H9 (cell line): ENCODE measurements around the gene EZH1. TPM values are rescaled to one million over a fixed set of nuclear protein-coding genes. Genes with fewer than 3 reads are reported as not detected.

Experiments used
- DNase-seq: peaks from one replicate; pipeline ENCODE4 v3.0.0-alpha.2; 2017
- H2AFZ ChIP-seq: one replicate; pipeline ENCODE4 v1.6.1; 2013; ENCODE audit warnings: mild to moderate bottlenecking, low read length, control low read depth, moderate library complexity
- H2AK5ac ChIP-seq: 2 replicates; pipeline ENCODE4 v1.6.1; 2013; ENCODE audit warnings: low read length, control low read depth, mixed read lengths; ENCODE audit not compliant: insufficient read length
- H2BK120ac ChIP-seq: one replicate; pipeline ENCODE4 v1.6.1; 2013; ENCODE audit warnings: low read depth, mild to moderate bottlenecking, low read length, control low read depth, inconsistent platforms; ENCODE audit not compliant: poor library complexity, severe bottlenecking
- H2BK12ac ChIP-seq: 2 replicates; pipeline ENCODE4 v1.6.1; 2013; ENCODE audit warnings: low read length, control low read depth, mixed read lengths, low read depth; ENCODE audit not compliant: insufficient read length
- H2BK15ac ChIP-seq: 2 replicates; pipeline ENCODE4 v1.6.1; 2013; ENCODE audit warnings: low read depth, low read length, control low read depth
- H2BK20ac ChIP-seq: one replicate; pipeline ENCODE4 v1.6.1; 2013; ENCODE audit warnings: low read depth, mild to moderate bottlenecking, low read length, control low read depth, inconsistent platforms; ENCODE audit not compliant: poor library complexity, severe bottlenecking
- H2BK5ac ChIP-seq: 2 replicates; pipeline ENCODE4 v1.6.1; 2013; ENCODE audit warnings: low read length, control low read depth, mixed read lengths; ENCODE audit not compliant: insufficient read length
- H3K14ac ChIP-seq: 2 replicates; pipeline ENCODE4 v1.6.1; 2013; ENCODE audit warnings: low read length, control low read depth; ENCODE audit not compliant: insufficient read depth
- H3K18ac ChIP-seq: 2 replicates; pipeline ENCODE4 v1.6.1; 2013; ENCODE audit warnings: low read depth, mild to moderate bottlenecking, mixed read lengths, low read length, control low read depth; ENCODE audit not compliant: insufficient read length
- H3K23ac ChIP-seq: 2 replicates; pipeline ENCODE4 v1.6.1; 2013; ENCODE audit warnings: low read length, control low read depth, mixed read lengths, low read depth; ENCODE audit not compliant: insufficient read length
- H3K23me2 ChIP-seq: 2 replicates; pipeline ENCODE4 v1.6.1; 2013; ENCODE audit warnings: low read depth, mild to moderate bottlenecking, mixed read lengths, low read length, control low read depth; ENCODE audit not compliant: insufficient read length, poor library complexity, severe bottlenecking
- H3K27ac ChIP-seq: 2 replicates; pipeline ENCODE4 v1.5.1; 2013; ENCODE audit warnings: low read length, control low read depth, mixed read lengths, low read depth; ENCODE audit not compliant: insufficient read length
- H3K27me3 ChIP-seq: 2 replicates; pipeline ENCODE4 v1.6.1; 2013; ENCODE audit warnings: low read length, control low read depth, inconsistent platforms; ENCODE audit not compliant: insufficient read depth
- H3K4ac ChIP-seq: 2 replicates; pipeline ENCODE4 v1.6.1; 2013; ENCODE audit warnings: low read depth, mild to moderate bottlenecking, control low read depth, inconsistent platforms, low read length, moderate library complexity
- H3K4me1 ChIP-seq: 2 replicates; pipeline ENCODE4 v1.6.1; 2013; ENCODE audit warnings: low read length, control low read depth, inconsistent platforms; ENCODE audit not compliant: insufficient read depth
- H3K4me2 ChIP-seq: 2 replicates; pipeline ENCODE4 v1.6.1; 2013; ENCODE audit warnings: low read length, control low read depth, mixed read lengths; ENCODE audit not compliant: insufficient read length, insufficient read depth
- H3K56ac ChIP-seq: 2 replicates; pipeline ENCODE4 v1.6.1; 2013; ENCODE audit warnings: low read depth, mild to moderate bottlenecking, mixed read lengths, low read length, control low read depth; ENCODE audit not compliant: insufficient read length
- H3K79me1 ChIP-seq: 2 replicates; pipeline ENCODE4 v1.6.1; 2013; ENCODE audit warnings: low read depth, mild to moderate bottlenecking, moderate library complexity, low read length, control low read depth, inconsistent platforms; ENCODE audit not compliant: insufficient read depth, poor library complexity, severe bottlenecking
- H3K79me2 ChIP-seq: 2 replicates; pipeline ENCODE4 v1.6.1; 2013; ENCODE audit warnings: low read length, control low read depth, inconsistent platforms; ENCODE audit not compliant: insufficient read depth
- H3K9ac ChIP-seq: 2 replicates; pipeline ENCODE4 v1.6.1; 2013; ENCODE audit warnings: low read length, control low read depth, mixed read lengths; ENCODE audit not compliant: insufficient read length; ENCODE audit errors: extremely low read depth
- H3K9me3 ChIP-seq: one replicate; pipeline ENCODE4 v1.6.1; 2013; ENCODE audit warnings: low read depth, low read length, inconsistent platforms; ENCODE audit not compliant: control insufficient read depth
- H3T11ph ChIP-seq: one replicate; pipeline ENCODE4 v1.6.1; 2013; ENCODE audit warnings: mild to moderate bottlenecking, low read length, control low read depth, inconsistent platforms
- H4K20me1 ChIP-seq: one replicate; pipeline ENCODE4 v1.6.1; 2013; ENCODE audit not compliant: control insufficient read depth, insufficient read length, insufficient read depth
- H4K5ac ChIP-seq: 2 replicates; pipeline ENCODE4 v1.6.1; 2013; ENCODE audit warnings: low read depth, mild to moderate bottlenecking, mixed read lengths, low read length, control low read depth; ENCODE audit not compliant: insufficient read length
- H4K8ac ChIP-seq: replicated peaks from 2 replicates; pipeline ENCODE4 v1.6.1; 2013; ENCODE audit warnings: low read length, control low read depth, mixed read lengths, low read depth; ENCODE audit not compliant: insufficient read length
- H4K91ac ChIP-seq: 2 replicates; pipeline ENCODE4 v1.6.1; 2013; ENCODE audit warnings: low read depth, mild to moderate bottlenecking, moderate library complexity, mixed read lengths, low read length, control low read depth; ENCODE audit not compliant: insufficient read length
- H3K27ac Mint-ChIP-seq, 3 experiments: 2 replicates in 2 of 3; 3 replicates in 1 of 3; pipeline ENCODE4 v1.8.0; 2020 to 2021; ENCODE audit warnings: mixed read lengths in 3 of 3, mild to moderate bottlenecking in 1 of 3, moderate library complexity in 1 of 3
- H3K27me3 Mint-ChIP-seq: 2 replicates; pipeline ENCODE4 v1.8.0; 2021; ENCODE audit warnings: low read depth, mild to moderate bottlenecking, moderate library complexity, mixed read lengths
- H3K36me3 Mint-ChIP-seq, 3 experiments: 2 replicates in 2 of 3; 3 replicates in 1 of 3; pipeline ENCODE4 v1.8.0; 2020 to 2021; ENCODE audit warnings: low read depth in 3 of 3, mixed read lengths in 3 of 3; ENCODE audit not compliant: insufficient read depth in 1 of 3
- H3K4me1 Mint-ChIP-seq, 2 experiments: 2 replicates each; pipeline ENCODE4 v1.8.0; 2020; ENCODE audit warnings: mixed read lengths in 2 of 2
- H3K4me3 Mint-ChIP-seq, 2 experiments: 2 replicates in 1 of 2; 3 replicates in 1 of 2; pipeline ENCODE4 v1.8.0; 2020 to 2021; ENCODE audit warnings: mild to moderate bottlenecking in 2 of 2, mixed read lengths in 2 of 2, moderate library complexity in 1 of 2
- H3K9me3 Mint-ChIP-seq, 2 experiments: 2 replicates in 1 of 2; 3 replicates in 1 of 2; pipeline ENCODE4 v1.8.0; 2020; ENCODE audit warnings: mild to moderate bottlenecking in 2 of 2, mixed read lengths in 2 of 2, moderate library complexity in 1 of 2
- CTCF ChIP-seq: fragments of 200-600 bp; sonication (generic); conservative IDR thresholded peaks from 3 replicates; pipeline ENCODE4 v1.8.0; 2021; ENCODE audit warnings: antibody characterized with exemption, mild to moderate bottlenecking
- WGBS: extraction: QIAGEN DNeasy Blood & Tissue Kit; methylation state at CpG from one replicate; pipeline ENCODE4 v1.1.7; 2013; ENCODE audit warnings: missing lambda C conversion rate, low lambda C conversion rate, mixed read lengths; ENCODE audit not compliant: insufficient read length; ENCODE audit errors: extremely low coverage; 5-methylcytosine and 5-hydroxymethylcytosine counted together
- total RNA-seq: library from RNA; stranded (reverse); gene quantifications from 2 replicates; pipeline ENCODE4 v1.2.1, GENCODE V29; 2021

The EZH1 gene
- total RNA-seq, 1 experiment from 2014 or later: 17.9 TPM

GRCh38 chr17:42676424-42677011 lies 68.3 kb downstream of the EZH1 start, which contains the start of gene PLEKHH3:
Gene PLEKHH3, minus strand, starts transcription at chr17:42676994. Its CDS starts 431 bp downstream, at chr17:42676563.
- Histone ChIP-seq H3K79me1 (no peaks in the 10 kb centered on the region), H3K56ac (no peak within 1 kb of the TSS), H3K27me3 (no peaks in the 10 kb centered on the region; the same call in 1 of the 2 replicates), H3K4ac (no peak within 1 kb of the TSS), H4K91ac (no peak within 1 kb of the TSS), H2BK20ac (no peak within 1 kb of the TSS), H2BK120ac (no peak within 1 kb of the TSS), H2BK5ac (no peak within 1 kb of the TSS), H3K9me3 (no peaks in the 10 kb centered on the region), H3K14ac (no peak within 1 kb of the TSS), H2AK5ac (no peak within 1 kb of the TSS), H4K8ac (no peak within 1 kb of the TSS), H3K23ac (no peak within 1 kb of the TSS), H4K5ac (no peak within 1 kb of the TSS), H3K4me2 (peak within 1 kb of the TSS; percentile 83), H4K20me1 (no peaks in the 10 kb centered on the region), H3K18ac (peak within 1 kb of the TSS; percentile 75), H3K9ac (peak within 1 kb of the TSS; percentile 14), H3K23me2 (peaks cover 25% of the 10 kb centered on the region), H3K79me2 (no peaks in the 10 kb centered on the region; the same call in 1 of the 2 replicates), H3K27ac (no peak within 1 kb of the TSS), H2BK15ac (no peak within 1 kb of the TSS), H2AFZ (no peak within 1 kb of the TSS), H3T11ph (no peak within 1 kb of the TSS), H2BK12ac (peak within 1 kb of the TSS; percentile 18), H3K4me1 (peaks cover 6% of the 10 kb centered on the region; the same call in 1 of the 2 replicates)
- Mint-ChIP-seq H3K36me3 (peaks cover 3 to 9% (median 5%) of the 10 kb centered on the region in 3 experiments; a peak in 6 of 7 replicates), H3K27ac (peak within 1 kb of the TSS; percentile 94 to 95 (median 94); a peak in 5 of 7 replicates), H3K9me3 (no peaks in the 10 kb centered on the region; a peak in 2 of 5 replicates), H3K27me3 (peaks cover 13% of the 10 kb centered on the region), H3K4me3 (peak within 1 kb of the TSS; percentile 82 to 92), H3K4me1 (peaks cover 31 to 42% of the 10 kb centered on the region in 2 experiments)
- WGBS: no CpG with 5 or more reads among the region's 51 CpGs
- no peak for TF ChIP-seq CTCF
- DNase-seq: no peak
